GM19035 (cell line): Measurements from ENCODE around the gene ZNF674.
"Not testable (repeated sequence)": the region's sequence is repeated elsewhere in the genome, so short reads cannot be mapped to it uniquely, and the experiment has no call there.

Experiments used
- ATAC-seq: cut with Tn5 transposase; IDR thresholded peaks from one replicate; pipeline ENCODE4 v1.9.1; 2021; ENCODE audit not compliant: unreplicated experiment

The ZNF674 gene

DNA sequence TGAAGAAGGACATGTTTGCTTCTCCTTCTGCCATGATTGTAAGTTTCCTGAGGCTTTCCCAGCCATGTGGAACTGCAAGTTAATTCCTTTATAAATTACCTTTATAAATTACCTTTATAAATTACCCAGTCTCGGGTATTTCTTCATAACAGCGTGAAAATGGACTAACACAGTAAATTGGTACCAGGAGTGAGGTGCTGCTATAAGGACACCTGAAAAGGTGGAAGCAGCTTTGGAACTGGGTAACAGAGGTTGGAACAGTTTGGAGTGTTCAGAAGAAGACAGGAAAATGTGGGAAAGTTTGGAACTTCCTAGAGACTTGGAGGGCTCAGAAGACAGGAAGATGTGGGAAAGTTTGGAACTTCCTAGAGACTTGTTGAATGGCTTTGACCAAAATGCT lies 66.6 kb downstream of the ZNF674 start:
- not testable (repeated sequence) for ATAC-seq

DNA sequence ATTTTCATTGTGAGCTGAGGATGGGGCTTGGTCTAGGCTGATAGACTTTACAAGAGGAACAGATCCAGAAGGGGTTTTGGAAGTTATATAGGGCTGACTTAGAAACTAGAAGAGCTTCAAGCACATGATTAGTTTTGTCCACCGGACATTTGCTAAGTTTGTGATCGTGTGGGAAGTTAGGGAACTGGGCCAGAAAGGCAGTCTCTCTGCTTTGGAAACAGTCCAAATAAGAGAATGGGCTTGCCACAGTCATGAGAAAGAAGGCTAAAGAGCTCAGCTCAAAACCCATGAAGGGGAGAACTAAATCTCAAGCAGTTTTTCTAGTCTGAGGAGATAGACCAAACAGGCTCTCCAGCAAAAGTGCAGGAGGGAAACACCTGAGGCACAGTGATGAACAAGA lies 67.8 kb downstream of the ZNF674 start:
- ATAC-seq = no peak

DNA sequence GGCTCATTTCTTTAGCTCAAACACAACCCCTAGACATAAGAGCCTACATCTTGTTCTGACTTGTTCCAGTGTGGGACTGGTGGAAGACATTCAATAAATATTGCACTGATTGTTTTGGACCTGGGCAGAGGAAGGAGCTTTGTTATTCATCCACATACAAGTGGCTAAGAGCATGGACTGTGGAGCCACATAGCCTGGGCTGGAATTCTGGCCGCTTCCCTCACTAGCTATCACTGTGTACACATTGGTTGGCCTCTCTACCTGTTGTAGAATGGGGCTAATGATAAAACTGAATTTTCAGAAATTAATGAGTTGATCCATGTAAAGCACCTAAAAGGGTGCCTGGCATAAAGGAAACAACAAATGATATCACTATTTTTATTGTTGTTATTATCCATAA lies 80.0 kb downstream of the ZNF674 start:
- ATAC-seq = no peak

DNA sequence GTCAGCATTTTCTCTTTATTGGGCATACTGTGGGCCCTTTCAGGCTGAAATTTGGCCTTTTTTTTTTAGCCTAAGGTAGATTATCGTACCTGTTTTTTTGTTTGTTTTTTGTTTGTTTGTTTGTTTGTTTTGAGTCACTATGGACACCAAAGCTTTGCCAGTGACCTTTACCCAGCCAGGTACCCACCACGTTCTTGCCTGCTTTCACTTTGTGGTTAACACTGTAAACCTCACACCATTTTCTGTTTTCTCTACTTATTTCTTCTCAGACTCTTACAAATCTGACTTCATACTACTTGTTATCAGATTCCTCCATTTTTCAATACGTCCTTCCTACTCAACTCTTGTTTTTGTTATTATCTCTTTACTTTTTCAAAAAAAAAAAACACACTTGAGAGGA lies 81.5 kb downstream of the ZNF674 start:
- no peak for ATAC-seq

DNA sequence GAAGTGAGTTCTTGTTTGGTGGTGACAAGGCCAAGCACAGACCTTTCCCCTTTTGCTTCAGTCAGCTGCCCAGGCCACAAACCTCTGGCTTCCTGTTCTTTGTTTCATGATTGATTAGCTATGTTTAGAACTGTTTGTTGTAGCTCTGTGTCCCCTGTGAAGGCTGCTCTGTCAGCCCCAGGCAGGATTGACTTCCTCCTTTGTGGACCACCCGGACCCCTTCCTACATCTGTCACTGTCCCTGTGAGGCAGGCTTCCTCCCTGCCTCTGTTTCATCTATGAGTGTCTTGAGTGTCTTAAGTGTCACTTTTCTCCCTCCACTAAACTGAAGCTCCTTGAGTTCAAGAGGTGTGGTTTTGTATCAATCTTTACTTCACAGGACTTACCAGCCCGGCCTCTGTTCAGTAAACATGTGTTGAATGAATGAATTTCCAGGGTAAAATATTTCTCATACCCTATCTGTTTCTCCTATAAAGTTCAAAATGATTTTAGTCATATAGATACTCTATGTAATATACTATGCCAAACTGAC lies 83.5 kb downstream of the ZNF674 start:
- ATAC-seq = peak; percentile 96

DNA sequence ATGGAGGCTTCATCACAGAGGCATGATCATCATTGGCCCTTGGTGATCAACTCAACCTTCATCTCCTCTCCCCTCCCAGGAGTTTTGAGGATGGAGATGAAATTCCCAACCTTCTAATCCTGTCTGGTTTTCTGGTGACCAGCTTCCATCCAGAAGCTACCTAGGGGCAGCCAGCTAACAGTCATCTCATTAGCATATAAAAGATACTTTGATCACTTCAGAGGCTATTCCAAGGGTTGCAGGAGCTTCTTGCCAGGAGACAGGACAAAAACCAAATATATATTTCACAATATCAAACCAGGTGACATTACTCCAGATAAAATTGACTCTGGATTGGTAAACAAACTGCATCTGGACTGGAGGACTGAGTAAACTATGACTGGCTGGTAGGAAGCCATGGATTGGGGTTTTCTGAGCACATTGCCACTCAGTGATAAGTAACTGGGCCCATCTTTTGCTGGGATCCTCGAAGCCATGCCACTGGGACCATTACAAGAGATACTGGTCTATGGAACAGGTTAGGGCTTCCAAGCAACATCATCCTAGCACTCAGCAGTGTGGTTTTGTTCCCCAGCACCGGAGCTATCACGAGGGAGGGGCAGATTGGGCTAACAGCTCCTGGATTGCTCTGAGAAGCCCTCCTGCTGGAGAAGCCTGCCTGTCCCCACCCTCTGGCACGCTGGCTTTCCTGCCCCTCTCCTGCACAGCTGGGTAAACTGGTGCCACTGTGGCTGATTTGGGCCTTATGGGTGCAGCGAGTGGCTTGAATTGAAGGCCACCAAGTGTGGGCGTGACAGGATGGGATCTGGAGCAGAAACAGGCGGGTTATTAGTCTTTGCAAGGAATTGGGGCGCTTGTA lies 84.2 kb downstream of the ZNF674 start:
- ATAC-seq = not testable (repeated sequence)

DNA sequence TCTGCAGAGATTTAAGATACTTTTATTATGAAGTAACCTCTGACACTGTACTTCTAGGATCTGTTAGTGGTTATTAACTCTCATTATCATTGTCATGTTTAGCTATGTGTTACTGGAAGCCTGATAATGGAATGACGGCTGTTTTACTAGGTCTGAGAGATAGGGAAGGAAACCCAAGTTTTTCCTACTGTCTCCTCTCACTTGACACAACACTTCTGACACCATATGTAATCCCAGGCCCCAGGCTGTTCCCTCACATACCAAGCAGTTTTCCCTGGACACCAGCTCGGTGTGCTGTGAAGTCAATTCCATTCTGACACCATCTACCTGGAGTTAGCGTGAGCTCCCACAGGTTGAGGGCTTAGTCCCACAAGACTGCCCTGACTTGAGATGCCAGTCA lies 85.6 kb downstream of the ZNF674 start:
- ATAC-seq = no peak

DNA sequence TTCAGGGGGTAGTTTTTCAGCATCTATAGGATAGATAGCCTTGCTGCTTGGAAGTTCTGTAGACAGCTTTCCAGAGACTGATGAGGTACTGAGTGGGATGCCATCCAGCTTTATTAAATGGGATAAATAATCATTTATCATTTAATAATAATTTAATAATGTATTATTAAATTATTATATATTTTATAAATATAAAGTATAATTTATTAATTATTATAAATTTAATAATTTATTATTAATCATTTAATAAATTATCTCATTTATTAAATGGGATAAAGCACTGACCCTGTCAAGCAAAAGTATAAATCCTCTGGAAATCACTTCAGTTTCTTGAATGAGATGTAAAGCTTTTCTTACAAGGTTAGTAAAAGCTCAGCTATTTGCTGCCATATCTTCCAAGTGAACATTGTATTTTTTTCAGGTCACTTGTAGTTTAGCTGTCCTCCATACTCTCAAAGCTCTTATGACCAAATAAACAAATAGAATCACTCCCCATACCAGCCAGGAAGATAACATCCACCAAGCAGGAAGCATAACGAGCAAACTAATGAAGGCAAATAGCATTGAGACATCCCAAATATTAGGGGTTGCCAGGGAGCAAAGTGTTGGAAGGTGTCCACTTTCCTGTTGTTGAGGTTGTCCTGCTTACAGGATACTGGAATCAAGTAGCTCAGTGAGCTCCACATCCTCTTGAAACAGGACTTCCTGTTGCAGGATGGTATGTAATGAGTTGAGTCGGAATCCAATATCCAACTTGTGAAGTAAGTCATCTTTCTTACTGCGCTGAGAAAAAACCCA lies 88.9 kb downstream of the ZNF674 start:
- no peak for ATAC-seq
